Epithelial cell of proximal tubule (primary cell): Measurements from ENCODE around the gene UMAD1. TPM values are rescaled to one million over a fixed set of nuclear protein-coding genes. Genes with fewer than 3 reads are reported as not detected.
A peak's percentile ranks its signal among the peaks of the same experiment; 100 is the strongest.

Source experiments
- DNase-seq: peaks from one replicate; pipeline ENCODE4 v3.0.0-alpha.2; 2011; ENCODE audit warnings: low read depth
- H3K4me3 ChIP-seq: 2 replicates; pipeline ENCODE4 v1.5.1; 2011; ENCODE audit warnings: low read depth, mild to moderate bottlenecking, low read length
- total RNA-seq: library from RNA; depleted of rRNA; stranded (reverse); fragments of >200 nt; gene quantifications from 2 replicates; pipeline ENCODE4 v1.2.3, GENCODE V29; 2015
- TF ChIP-seq, protein P1 (sequence below): conservative IDR thresholded peaks from 2 replicates; pipeline ENCODE4 v1.5.1; 2012; ENCODE audit warnings: low read depth, mild to moderate bottlenecking, low read length

The UMAD1 gene
- total RNA-seq, 1 donor from 2014 or later, result 9.7 TPM

GRCh38 chr7:7681191-7681935 lies 40.8 kb downstream of the UMAD1 start:
- TF ChIP-seq, protein P1, sequence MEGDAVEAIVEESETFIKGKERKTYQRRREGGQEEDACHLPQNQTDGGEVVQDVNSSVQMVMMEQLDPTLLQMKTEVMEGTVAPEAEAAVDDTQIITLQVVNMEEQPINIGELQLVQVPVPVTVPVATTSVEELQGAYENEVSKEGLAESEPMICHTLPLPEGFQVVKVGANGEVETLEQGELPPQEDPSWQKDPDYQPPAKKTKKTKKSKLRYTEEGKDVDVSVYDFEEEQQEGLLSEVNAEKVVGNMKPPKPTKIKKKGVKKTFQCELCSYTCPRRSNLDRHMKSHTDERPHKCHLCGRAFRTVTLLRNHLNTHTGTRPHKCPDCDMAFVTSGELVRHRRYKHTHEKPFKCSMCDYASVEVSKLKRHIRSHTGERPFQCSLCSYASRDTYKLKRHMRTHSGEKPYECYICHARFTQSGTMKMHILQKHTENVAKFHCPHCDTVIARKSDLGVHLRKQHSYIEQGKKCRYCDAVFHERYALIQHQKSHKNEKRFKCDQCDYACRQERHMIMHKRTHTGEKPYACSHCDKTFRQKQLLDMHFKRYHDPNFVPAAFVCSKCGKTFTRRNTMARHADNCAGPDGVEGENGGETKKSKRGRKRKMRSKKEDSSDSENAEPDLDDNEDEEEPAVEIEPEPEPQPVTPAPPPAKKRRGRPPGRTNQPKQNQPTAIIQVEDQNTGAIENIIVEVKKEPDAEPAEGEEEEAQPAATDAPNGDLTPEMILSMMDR, result peak; percentile 61
- no peak overlapping the region for H3K4me3 ChIP-seq
- peak; percentile 49 for DNase-seq

DNA sequence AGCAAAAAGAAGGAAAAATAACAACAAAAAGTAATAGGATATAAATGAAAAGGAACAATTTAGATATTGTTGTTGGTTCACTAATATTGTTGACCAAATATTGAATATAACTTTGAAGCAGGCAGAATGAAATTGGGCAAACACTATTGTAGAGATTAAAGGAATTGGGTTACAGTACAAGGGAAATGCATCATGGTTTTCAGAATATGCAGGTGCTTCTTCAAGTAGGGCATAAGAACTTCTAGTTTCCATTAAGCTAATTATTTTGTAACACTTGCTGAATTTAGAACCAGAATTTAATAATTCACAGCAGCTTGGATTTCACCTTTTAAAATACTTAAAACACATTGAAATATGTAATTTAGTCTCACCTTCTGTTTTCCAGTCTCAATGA lies 41.4 kb downstream of the UMAD1 start:
- DNase-seq, result no peak
- TF ChIP-seq, protein P1, result no peak
- no peak overlapping the region for H3K4me3 ChIP-seq

DNA sequence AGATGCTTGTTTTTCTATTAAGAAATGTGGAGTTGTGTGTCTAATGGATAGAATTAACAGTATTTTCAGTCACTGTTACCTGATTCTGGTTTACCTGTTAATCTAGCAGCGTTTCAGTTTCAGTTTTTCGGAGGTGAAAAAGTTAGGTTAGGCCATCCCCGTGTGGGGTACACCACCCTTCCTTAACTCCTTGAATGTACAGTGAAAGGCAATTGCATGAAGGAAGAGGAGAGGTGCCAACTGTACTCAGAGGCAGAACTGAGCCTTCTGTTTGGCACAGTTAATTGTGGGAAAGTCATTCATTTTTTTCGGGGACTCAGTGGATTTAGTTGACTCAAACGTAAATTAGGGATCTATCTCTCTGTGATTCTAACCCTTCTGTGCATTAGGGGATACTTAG lies 42.3 kb downstream of the UMAD1 start:
- TF ChIP-seq, protein P1, result no peak
- DNase-seq, result no peak
- peak overlapping the region; percentile 5 for H3K4me3 ChIP-seq

DNA sequence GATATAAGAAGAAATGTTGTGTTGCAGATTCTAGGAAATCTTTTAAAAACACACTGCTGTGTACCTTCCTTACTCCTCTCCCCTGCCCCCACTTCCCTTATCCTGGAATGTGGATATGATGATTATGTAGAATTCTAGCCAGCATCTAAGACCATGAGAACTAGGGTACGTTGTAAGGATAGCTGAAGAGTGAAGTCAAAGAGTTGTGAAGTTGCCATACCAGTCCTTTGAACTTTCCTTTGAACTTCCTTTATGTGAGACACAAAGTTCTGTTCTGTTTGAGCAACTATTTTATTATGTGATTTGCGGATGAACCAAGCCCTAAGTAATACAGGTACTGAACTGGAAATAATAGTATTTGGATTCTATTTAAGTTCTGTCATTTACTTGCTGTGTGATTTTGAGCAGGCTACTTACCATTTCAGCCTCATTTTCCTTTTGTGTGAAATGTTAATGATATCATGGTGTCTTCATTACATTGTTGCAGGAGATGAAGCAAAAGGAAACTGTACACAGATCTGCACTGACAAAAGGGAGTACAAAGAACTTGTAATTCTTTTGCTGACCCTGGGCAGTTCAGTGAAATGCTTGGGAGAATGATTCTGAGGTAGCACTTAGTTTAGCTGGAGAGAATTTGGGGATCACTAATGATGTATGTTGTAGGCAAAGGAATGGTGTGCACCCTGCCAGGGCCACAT lies 46.4 kb downstream of the UMAD1 start:
- DNase-seq, result no peak
- no peak overlapping the region for H3K4me3 ChIP-seq
- TF ChIP-seq, protein P1, result no peak

- no peak overlapping the region for H3K4me3 ChIP-seq
- TF ChIP-seq, protein P1, result no peak
- DNase-seq, result no peak
These were observed 47.2 kb downstream of the UMAD1 start for GRCh38 chr7:7687800-7688199.

DNA sequence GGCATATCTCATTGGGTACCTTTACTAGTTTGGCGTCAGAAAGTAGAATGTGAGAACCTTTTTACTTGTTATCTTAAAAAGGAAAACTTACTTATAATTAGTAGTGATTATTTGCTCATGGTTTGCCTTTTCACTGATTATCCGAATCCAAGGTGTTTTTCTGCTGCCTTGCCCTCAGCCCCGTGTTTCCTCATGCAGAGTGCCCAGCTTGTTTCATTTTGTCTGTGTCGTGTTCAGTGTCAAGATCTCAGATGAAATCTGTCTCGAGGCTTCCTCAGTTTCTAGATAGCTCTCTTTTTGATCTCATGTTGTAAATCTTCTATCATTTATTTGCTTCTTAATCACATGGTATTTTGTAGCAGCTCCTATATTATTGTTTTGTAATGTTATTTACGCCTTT lies 47.8 kb downstream of the UMAD1 start:
- DNase-seq, result no peak
- TF ChIP-seq, protein P1, result no peak
- H3K4me3 ChIP-seq, result no peak overlapping the region

DNA sequence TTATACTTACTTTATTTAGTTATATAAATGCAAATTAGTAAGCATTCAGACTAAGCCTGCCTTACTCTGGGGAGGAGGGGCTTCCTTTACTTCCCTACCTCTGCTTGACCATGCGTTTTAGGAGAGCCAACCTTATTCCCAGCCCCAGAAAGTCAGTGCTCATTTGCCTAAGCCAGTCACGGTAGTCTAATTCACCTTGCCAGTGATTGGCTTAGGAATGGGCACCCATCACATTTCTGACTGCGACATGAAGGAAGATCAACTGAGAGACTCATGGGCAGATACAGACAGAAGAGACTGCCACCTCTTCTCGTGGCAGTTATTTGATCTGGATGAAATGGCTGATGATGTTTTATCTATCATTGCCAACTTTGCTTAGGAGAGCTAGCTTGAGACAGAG lies 48.4 kb downstream of the UMAD1 start:
- no peak for DNase-seq
- TF ChIP-seq, protein P1, result no peak
- H3K4me3 ChIP-seq, result no peak overlapping the region
